A673 (cell line): ENCODE measurements around the gene ADI1. TPM values are rescaled to one million over a fixed set of nuclear protein-coding genes. Genes with fewer than 3 reads are reported as not detected.

ENCODE experiments used
- BruUV-seq: library from RNA; stranded (reverse); fragments of 400-500 nt; replicated peaks from 2 replicates; lab custom pipeline; 2021; lab: Mats Ljungman, UMichigan
- CTCF ChIA-PET: fragments of 300-600 bp; sonication (Branson Sonifier 250); formaldehyde crosslinking; loops from one replicate; lab custom pipeline; 2022; ENCODE audit warnings: antibody characterized with exemption; lab: Charles Lee
- POLR2A ChIA-PET: fragments of 300-600 bp; sonication (Branson Sonifier 250); formaldehyde crosslinking; loops from one replicate; lab custom pipeline; 2022; ENCODE audit warnings: antibody characterized with exemption; ENCODE audit not compliant: low non-redundant PET; lab: Charles Lee
- DNase-seq: peaks from one replicate; pipeline ENCODE4 v3.0.0-alpha.2; 2015; ENCODE audit warnings: low spot score
- H3K27ac ChIP-seq: fragments of 200-600 bp; sonication (generic); 2 replicates; pipeline ENCODE4 v1.5.1; 2016; ENCODE audit warnings: mixed run types, low read depth, mild to moderate bottlenecking, mixed read lengths, antibody characterized with exemption, low read length; ENCODE audit not compliant: poor library complexity, severe bottlenecking
- H3K27me3 ChIP-seq: fragments of 200-600 bp; sonication (generic); replicated peaks from 2 replicates; pipeline ENCODE4 v1.6.1; 2017; ENCODE audit warnings: mixed run types, low read depth, mild to moderate bottlenecking, mixed read lengths, antibody characterized with exemption, low read length; ENCODE audit not compliant: insufficient read depth, poor library complexity
- H3K36me3 ChIP-seq: fragments of 200-600 bp; sonication (generic); 2 replicates; pipeline ENCODE4 v1.6.1; 2016; ENCODE audit warnings: mixed run types, mild to moderate bottlenecking, mixed read lengths, antibody characterized with exemption, low read length; ENCODE audit not compliant: insufficient read depth, poor library complexity, severe bottlenecking
- H3K4me1 ChIP-seq: fragments of 200-600 bp; sonication (generic); 2 replicates; pipeline ENCODE4 v1.6.1; 2017; ENCODE audit warnings: mixed run types, mild to moderate bottlenecking, mixed read lengths, antibody characterized with exemption, low read length; ENCODE audit not compliant: insufficient read depth, poor library complexity, severe bottlenecking
- H3K4me3 ChIP-seq: fragments of 200-600 bp; sonication (generic); 2 replicates; pipeline ENCODE4 v1.5.1; 2016; ENCODE audit warnings: low read depth, mixed run types, mild to moderate bottlenecking, mixed read lengths, low read length; ENCODE audit not compliant: poor library complexity, severe bottlenecking
- H3K9me3 ChIP-seq: fragments of 200-600 bp; sonication (generic); 2 replicates; pipeline ENCODE4 v1.6.1; 2016; ENCODE audit warnings: mixed run types, low read depth, mild to moderate bottlenecking, mixed read lengths, antibody characterized with exemption, low read length; ENCODE audit not compliant: poor library complexity, severe bottlenecking
- CTCF ChIP-seq: fragments of 300-800, 200-600 bp; sonication (generic); conservative IDR thresholded peaks from 2 replicates; pipeline ENCODE4 v1.5.1; 2017; ENCODE audit warnings: low read depth, mild to moderate bottlenecking, antibody characterized with exemption, low read length, moderate library complexity, mixed read lengths
- EZH2 ChIP-seq: fragments of 200-600 bp; sonication (generic); IDR thresholded peaks from 2 replicates; pipeline ENCODE4 v1.6.1; 2017; ENCODE audit warnings: borderline replicate concordance, low read depth, mild to moderate bottlenecking, mixed read lengths, antibody characterized with exemption, low read length; ENCODE audit not compliant: poor library complexity, severe bottlenecking
- intact Hi-C: fragments of 100-400 bp; cut with micrococcal nuclease; formaldehyde crosslinking; loops from one replicate; pipeline ENCODE4 v1.10.0; 2022; ENCODE audit not compliant: unreplicated experiment
- total RNA-seq: library from RNA; stranded (reverse); gene quantifications from 2 replicates; pipeline ENCODE4 v1.2.3, GENCODE V29; 2021

Gene ADI1
- total RNA-seq, 1 experiment from 2014 or later, result 68.3 TPM

GRCh38 chr2:3489764-3490115 is 29.6 kb downstream of the ADI1 start:
- Histone ChIP-seq H3K9me3 (no peaks in the 10 kb centered on the region), H3K27ac (no peak overlapping the region), H3K27me3 (no peaks in the 10 kb centered on the region), H3K4me1 (no peaks in the 10 kb centered on the region), H3K4me3 (no peak overlapping the region), H3K36me3 (no peaks in the 10 kb centered on the region)
- TF ChIP-seq CTCF (no peak), EZH2 (no peak)
- BruUV-seq, result no TSS peak
- DNase-seq, result no peak
- POLR2A ChIA-PET, result no interaction called here
- CTCF ChIA-PET, result no interaction called here
- intact Hi-C loops, result no loop called here

GRCh38 chr2:3488855-3489763 is 30.2 kb downstream of the ADI1 start:
- ChIA-PET CTCF (no interaction called here), POLR2A (no interaction called here)
- no TSS peak for BruUV-seq
- intact Hi-C loops, result no loop called here
- H3K4me3 ChIP-seq, result no peak overlapping the region
- no peaks in the 10 kb centered on the region for H3K36me3 ChIP-seq
- no peaks in the 10 kb centered on the region for H3K9me3 ChIP-seq
- TF ChIP-seq CTCF (no peak), EZH2 (no peak)
- H3K27me3 ChIP-seq, result no peaks in the 10 kb centered on the region
- DNase-seq, result no peak
- H3K4me1 ChIP-seq, result no peaks in the 10 kb centered on the region
- no peak overlapping the region for H3K27ac ChIP-seq

- Histone ChIP-seq H3K27me3 (no peaks in the 10 kb centered on the region), H3K36me3 (no peaks in the 10 kb centered on the region), H3K27ac (no peak overlapping the region), H3K4me3 (no peak overlapping the region), H3K9me3 (no peaks in the 10 kb centered on the region), H3K4me1 (no peaks in the 10 kb centered on the region)
- no peak for DNase-seq
- BruUV-seq, result no TSS peak
- TF ChIP-seq EZH2, result no peak
- TF ChIP-seq CTCF, result no peak
- ChIA-PET CTCF (no interaction called here), POLR2A (no interaction called here)
- intact Hi-C loops, result no loop called here
Observed at GRCh38 chr2:3488061-3488531, 31.2 kb downstream of the ADI1 start.
